NCI-H2081 treated with DMSO at 0.1 percent for 48 hours (cell line): Measurements from ENCODE around the gene DHX57.
"Not testable (repeated sequence)": the region's sequence is repeated elsewhere in the genome, so short reads cannot be mapped to it uniquely, and the experiment has no call there.

ENCODE experiments used
- DNase-seq: peaks from one replicate; lab custom pipeline; 2025; lab: John Stamatoyannopoulos, UW

DHX57 gene

GRCh38 chr2:38797953-38798352, 77.8 kb downstream of the DHX57 start:
- no peak for DNase-seq

GRCh38 chr2:38797250-38797676, 78.5 kb downstream of the DHX57 start:
- DNase-seq = no peak

DNA sequence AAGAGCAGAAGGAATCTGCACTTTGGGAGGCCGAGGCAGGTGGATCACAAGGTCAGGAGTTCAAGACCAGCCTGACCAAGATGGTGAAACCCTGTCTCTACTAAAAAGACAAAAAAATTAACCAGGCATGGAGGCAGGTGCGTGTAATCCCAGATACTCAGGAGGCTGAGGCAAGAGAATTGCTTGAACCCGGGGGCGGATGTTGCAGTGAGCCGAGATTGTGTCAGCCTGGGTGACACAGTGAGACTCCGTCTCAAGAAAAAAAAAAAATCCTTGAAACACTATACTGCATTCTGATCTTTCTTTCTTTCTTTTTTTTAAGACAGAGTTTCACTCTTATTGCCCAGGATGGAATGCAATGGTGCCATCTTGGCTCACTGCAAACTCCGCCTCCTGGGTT, 80.7 kb downstream of the DHX57 start:
- not testable (repeated sequence) for DNase-seq

- DNase-seq = no peak
Observed at GRCh38 chr2:38794235-38794946, 81.3 kb downstream of the DHX57 start.

DNA sequence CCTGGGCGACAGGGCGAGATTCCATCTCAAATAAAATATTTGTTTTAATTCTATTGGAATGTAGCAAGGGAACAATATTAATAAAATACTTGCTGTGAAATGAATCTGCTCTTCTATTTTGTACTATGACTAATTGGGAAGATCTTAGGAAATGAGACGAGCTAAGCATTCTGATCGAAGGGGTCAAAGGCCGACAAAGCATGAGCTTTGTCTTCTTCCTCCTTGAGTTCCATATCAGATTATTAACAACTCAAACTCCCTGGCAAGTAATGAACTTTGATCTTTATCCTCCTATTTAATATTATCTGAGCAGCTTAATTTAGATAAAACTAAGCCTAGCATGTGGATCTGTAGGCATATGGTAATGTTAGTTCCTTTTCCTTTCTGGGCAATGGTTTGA, 82.2 kb downstream of the DHX57 start:
- DNase-seq = no peak

DNA sequence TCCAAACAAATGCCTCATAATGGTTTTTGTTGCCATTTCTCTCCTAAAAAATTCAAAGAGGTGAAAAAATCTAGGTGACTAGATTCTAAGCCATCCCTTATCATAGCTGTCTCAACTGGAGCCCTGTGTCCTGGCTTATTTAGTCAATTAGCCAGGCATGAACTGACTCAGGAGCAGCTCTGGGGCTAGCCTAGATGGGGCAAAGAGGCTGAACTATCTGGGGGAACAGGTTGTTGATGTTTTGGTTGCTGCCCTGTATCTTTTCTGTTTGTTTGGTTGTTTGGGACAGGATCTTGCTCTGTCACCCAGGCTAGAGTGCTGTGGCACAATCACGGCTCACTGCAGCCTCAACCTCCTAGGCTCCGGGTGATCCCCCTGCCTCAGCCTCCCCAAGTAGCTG, 83.0 kb downstream of the DHX57 start:
- DNase-seq = no peak

GRCh38 chr2:38792321-38792720, 83.4 kb downstream of the DHX57 start:
- not testable (repeated sequence) for DNase-seq

DNA sequence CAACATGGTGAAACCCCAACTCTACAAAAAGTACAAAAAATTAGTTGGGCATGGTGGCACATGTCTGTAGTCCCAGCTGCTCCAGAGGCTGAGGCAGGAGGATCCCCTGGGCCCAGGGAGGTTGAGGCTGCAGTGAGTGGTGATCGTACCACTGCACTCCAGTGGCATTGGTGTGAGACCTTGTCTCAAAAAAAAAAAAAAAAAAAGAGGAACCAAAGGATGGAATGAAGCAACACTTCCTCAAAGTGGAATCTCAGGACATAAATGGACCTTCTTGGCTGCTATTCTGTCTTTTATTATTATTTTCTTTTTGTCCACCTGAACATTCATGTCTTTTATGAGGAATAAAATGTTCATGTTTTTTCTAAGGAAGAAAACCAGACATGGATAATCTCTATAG, 84.0 kb downstream of the DHX57 start:
- DNase-seq = no peak

DNA sequence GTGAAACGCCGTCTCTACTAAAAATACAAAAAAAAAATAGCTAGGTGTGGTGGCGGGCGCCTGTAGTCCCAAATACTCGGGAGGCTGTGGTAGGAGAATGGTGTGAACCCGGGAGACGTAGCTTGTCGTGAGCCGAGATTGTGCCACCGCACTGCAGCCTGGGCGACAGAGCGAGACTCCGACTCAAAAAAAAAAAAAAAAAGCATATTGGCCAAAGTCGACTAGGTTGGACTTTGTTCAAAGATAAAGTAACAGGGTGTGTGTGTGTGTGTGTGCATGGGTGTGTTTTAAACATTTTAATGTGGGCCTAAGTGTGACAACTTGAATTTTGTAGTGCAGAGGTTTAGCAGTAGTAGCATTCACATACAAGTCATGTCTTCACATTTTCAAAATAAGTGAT, 86.0 kb downstream of the DHX57 start:
- no peak for DNase-seq

DNA sequence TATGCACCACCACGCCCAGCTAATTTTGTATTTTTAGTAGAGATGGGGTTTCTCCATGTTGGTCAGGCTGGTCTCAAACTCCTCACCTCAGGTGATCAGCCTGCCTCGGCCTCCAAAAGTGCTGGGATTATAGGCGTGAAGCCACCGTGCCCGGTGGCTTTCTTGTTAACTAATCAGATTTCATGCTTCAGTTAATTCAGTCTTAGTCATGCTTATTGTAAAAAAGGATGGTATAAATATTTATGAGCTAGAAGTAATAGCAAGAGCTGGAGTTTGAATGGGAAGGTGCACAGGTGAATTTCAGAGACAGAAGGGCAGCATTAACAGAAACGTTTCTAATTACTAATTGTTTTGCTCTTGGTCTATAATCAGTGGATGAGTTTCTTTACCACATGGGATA, 87.4 kb downstream of the DHX57 start:
- no peak for DNase-seq

DNA sequence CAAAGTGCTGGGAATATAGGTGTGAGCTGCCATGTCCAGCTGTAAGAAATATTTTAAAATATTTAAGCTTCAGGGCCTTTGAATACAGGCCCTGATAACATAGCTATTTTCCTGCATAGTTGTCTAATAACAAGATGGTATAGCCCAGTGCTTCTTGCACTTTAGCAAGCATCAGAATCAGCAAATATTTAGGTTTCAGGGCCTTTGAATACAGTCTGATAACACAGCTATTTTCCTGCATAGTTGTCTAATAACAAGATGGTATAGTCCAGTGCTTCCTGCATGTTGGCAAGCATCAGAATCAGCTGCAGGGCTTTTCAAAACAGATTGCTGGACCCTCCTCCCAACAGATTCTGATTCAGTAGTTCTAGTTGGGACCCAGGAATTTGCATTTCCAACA, 92.1 kb downstream of the DHX57 start:
- no peak for DNase-seq

DNA sequence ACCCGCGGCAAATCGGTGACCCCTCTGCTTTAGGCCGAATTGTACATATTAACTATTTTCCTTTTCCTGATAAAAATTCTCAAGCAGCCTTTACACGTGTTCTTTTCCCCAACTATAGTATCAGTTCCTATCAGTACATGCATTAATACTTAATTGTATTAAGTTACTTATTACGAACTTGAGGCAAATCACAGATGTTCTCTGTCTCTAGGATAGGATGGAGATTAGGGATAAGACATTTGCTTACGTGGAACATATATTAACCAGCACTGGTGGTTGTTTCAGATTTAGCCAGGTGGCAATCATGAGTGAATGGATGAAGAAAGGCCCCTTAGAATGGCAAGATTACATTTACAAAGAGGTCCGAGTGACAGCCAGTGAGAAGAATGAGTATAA, 97.0 kb downstream of the DHX57 start:
- no peak for DNase-seq

DNA sequence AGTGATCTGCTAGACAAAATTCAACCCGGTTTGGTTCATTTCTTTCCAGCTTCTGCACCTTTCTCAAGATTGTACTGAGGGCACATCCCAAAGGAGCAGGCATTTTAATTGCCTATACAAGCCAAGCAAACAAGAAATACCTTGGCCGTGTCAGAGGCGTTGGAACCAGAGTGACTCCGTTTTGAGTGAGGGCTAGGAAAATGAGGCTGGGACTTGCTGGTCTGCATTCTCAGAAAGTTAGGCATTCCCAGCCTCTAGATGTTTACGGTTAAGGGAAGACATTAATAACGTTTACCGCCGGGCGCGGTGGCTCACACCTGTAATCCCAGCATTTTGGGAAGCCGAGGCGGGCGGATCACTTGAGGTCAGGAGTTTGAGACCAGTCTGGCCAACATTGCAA, 99.2 kb downstream of the DHX57 start:
- no peak for DNase-seq

GRCh38 chr2:38775921-38776225, 99.9 kb downstream of the DHX57 start:
- DNase-seq = no peak

DNA sequence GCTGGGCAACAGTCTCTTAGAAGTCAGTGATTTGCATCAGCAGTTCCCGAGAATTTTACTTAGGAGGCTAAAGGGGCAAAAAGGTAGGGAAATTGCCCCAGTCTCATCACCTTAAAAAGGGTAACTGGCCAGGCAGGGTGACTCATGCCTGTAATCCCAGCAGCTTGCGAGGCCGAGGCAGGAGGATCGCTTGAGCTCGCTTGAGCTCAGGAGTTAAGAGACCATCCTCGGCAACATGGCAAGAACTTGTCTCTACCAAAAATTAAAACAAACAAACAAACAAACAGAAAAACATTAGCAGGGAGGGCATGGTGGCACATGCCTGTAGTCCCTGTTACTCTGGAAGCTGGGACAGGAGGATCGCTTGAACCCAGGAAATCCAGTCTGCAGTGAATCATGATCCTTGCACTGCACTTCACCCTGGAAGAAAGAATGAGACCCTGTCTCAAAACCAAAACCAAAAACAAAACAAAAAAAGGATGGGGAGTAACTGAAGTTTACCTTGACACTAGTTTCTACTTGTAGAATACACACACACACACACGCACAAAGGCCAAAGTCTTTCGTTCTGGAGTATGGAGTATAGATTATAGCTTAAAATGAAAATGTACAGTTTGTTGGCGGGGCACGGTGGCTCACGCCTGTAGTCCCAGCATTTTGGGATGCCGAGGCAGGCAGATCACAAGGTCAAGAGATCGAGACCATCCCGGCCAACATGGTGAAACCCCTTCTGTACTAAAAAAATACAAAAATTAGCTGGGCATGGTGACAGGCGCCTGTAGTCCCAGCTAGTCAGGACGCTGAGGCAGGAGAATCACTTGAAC, 100.4 kb downstream of the DHX57 start:
- DNase-seq = no peak

GRCh38 chr2:38771632-38772031, 104.1 kb downstream of the DHX57 start:
- no peak for DNase-seq

DNA sequence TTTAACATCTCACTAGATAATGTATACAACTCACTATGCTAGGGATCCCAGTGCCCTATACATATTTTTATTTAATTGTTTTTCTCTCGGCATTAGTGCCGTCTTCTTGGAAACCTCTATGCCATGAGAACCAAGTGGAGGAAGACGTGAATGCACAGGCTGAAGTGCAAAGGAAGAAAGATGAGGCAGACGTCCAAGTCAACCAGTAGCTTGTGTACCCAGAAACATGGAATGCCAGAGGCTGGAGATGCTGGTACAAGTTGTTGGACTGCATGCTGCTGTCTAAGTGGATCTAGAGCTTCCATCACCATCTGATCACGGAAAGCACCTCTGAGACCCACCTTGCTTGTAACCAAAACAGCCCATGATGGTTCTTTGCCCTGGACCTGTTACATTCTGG, 110.2 kb downstream of the DHX57 start:
- no peak for DNase-seq

GRCh38 chr2:38765149-38765548, 110.6 kb downstream of the DHX57 start:
- no peak for DNase-seq

GRCh38 chr2:38763728-38764127, 112.0 kb downstream of the DHX57 start:
- no peak for DNase-seq

DNA sequence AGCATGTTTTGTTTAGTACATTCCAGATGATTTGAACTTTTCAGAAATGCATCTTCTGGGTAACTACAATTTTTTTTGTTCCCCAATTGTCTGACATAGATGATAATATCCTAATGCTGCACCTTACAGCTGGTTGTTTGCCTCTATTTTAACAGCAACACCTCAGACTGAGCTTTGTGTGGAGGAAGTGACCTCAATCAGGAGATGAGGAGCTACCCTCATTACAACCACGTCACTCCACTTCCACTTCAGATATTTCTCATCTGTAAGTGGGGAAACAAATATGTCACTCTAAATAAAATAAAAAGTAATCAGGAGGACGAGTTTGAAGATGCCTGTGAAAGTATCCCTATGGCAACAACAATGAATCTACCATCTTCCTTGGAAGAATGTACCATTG, 112.5 kb downstream of the DHX57 start:
- no peak for DNase-seq

- not testable (repeated sequence) for DNase-seq
Observed at GRCh38 chr2:38755891-38756290, 119.8 kb downstream of the DHX57 start.

DNA sequence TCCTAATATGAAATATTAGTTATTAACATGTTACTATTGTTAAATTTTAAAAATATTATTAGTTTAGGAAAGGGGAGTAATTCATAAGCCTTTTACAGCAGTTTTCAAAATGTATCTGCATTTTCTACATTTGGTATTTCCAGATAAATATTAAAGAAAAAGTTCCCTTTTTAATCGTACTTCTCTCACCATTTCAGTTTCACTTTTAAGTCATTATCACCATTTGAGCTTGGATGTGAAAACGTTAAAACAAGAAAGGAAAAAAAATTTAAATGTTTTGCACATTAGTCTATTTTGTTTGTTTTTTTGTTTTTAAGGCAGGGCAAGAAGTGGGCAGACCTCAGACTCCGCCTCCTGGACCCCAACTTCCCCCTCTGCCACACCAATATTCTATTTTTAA, 121.2 kb downstream of the DHX57 start:
- no peak for DNase-seq

DNA sequence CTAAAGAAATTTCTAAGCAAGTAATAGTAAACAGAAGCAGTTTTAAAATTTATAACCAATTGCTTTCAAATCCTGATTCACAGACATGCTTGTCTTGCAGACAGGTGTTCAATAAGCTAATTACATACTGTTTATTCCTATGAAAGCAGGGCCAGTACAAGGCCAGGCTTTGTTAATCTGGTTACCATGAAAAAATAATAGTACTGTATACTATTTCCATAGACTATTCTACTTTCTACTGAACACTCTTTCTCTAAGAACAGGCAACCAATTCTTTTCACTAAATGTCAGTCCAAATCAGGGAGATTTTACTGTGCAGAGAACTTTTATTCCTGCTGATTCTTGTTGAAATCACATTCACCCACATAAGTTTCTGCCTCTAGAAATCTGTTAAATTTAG, 121.7 kb downstream of the DHX57 start:
- DNase-seq = no peak
